Fibroblast of pulmonary artery (primary cell): ENCODE measurements around the gene RTL10.

Experiments used
- DNase-seq: peaks from one replicate; pipeline ENCODE4 v3.0.0-alpha.2; 2010; ENCODE audit warnings: low read depth
- H3K4me3 ChIP-seq: replicated peaks from 2 replicates; pipeline ENCODE4 v1.5.1; 2011; ENCODE audit warnings: low read depth, mild to moderate bottlenecking, control low read depth, low read length, moderate library complexity
- TF ChIP-seq, protein P1 (sequence below): IDR thresholded peaks from 2 replicates; pipeline ENCODE4 v1.5.1; 2011; ENCODE audit warnings: mild to moderate bottlenecking, control low read depth, low read length, inconsistent platforms; ENCODE audit errors: missing control alignments

Gene RTL10

DNA sequence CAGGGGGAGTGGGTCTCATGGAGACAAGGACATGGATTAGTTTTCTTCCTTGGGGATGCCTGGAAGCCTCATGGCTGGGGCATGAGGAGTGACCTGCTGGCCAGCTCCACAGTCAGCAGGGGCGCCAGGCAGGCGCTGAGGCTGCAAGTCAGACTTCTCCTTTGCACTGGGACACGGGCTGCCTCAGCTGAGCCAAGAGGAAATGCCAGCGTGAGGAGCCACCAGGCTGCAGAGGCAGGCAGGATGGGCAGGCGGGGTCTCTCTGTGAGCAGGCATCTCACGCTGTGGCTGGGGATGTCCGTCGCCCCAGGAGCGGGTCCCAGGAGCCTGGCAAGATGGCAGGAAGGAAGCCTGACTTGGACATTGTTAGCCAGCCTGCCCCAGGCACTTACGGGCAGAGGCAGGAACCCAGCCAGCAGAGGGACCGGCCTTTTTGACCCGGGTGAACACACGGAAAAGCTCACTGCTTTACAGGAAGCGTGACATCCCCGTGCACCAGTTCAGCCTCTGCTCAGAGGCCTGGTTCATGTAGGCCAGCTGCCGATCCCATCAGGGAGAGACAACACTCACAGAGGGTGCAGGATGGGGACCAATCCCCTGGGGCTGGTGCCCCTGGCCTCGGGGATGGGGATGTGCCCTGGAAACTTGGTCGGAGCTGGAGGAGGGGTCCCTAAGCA lies 10.2 kb downstream of the RTL10 start:
- DNase-seq: peak; percentile 47
- no peak overlapping the region for H3K4me3 ChIP-seq
- TF ChIP-seq, protein P1, sequence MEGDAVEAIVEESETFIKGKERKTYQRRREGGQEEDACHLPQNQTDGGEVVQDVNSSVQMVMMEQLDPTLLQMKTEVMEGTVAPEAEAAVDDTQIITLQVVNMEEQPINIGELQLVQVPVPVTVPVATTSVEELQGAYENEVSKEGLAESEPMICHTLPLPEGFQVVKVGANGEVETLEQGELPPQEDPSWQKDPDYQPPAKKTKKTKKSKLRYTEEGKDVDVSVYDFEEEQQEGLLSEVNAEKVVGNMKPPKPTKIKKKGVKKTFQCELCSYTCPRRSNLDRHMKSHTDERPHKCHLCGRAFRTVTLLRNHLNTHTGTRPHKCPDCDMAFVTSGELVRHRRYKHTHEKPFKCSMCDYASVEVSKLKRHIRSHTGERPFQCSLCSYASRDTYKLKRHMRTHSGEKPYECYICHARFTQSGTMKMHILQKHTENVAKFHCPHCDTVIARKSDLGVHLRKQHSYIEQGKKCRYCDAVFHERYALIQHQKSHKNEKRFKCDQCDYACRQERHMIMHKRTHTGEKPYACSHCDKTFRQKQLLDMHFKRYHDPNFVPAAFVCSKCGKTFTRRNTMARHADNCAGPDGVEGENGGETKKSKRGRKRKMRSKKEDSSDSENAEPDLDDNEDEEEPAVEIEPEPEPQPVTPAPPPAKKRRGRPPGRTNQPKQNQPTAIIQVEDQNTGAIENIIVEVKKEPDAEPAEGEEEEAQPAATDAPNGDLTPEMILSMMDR: no peak

DNA sequence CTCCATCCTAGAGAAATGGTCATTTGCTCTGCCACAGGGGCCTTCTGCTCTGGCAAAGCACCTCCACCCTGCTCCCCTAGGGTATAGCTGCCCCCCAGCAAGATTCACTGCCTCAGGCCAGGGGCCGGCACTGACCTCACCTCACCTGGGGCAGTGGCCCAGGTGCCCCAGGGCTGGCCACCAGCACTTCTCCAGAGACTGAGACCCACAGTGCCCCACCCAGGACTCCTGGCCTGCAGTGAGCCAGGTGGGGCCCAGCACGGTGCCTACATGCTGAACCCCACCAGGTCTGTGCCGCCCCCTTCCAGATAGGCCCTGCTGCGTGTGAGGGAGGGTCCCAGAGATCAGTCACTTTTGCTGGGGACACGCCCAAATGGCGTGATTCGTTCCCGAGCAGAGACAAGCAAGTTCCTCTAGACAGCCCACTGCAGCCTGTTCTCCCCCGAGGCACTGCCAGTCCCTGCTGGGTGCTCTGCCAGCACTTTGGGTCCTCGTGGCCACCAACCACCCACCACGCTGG lies 10.8 kb downstream of the RTL10 start:
- no peak overlapping the region for H3K4me3 ChIP-seq
- TF ChIP-seq, protein P1: no peak
- DNase-seq: no peak

DNA sequence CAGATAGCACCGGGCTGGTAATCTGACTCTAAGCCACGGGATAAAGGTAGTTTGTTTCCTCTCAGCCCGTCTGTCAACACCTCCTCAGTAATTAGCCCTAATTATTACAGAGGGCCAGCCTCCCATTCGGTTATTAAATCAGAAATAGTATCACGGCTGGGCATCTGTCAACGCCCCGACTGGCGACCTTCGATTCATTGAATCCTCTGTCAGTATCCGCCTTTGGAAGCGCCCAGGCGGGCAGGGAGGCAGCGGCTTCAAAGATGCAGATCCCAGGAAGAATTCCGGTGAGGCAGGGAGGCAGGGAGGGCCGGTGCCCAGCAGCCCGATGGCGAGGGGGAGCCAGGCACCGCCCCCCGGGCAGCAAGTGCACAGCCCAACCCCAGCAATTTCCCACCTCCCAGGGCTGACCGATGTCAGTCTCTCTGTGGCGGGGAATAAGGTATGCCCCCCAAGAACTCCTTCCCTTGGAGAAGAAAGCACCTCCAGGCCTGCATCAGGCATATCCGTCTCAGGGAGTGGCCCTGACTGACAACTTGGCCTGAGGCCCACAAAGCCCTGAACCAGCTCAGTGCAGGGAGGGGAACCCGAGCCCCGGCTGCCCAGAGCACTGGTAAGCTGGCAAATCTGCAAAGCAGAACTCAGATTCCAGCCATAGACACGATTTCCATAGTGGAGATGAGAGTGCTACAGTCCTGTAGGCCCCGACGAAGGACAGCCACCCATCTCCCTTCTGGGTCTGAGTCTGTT lies 11.4 kb downstream of the RTL10 start:
- no peak for DNase-seq
- TF ChIP-seq, protein P1: no peak
- no peak overlapping the region for H3K4me3 ChIP-seq

DNA sequence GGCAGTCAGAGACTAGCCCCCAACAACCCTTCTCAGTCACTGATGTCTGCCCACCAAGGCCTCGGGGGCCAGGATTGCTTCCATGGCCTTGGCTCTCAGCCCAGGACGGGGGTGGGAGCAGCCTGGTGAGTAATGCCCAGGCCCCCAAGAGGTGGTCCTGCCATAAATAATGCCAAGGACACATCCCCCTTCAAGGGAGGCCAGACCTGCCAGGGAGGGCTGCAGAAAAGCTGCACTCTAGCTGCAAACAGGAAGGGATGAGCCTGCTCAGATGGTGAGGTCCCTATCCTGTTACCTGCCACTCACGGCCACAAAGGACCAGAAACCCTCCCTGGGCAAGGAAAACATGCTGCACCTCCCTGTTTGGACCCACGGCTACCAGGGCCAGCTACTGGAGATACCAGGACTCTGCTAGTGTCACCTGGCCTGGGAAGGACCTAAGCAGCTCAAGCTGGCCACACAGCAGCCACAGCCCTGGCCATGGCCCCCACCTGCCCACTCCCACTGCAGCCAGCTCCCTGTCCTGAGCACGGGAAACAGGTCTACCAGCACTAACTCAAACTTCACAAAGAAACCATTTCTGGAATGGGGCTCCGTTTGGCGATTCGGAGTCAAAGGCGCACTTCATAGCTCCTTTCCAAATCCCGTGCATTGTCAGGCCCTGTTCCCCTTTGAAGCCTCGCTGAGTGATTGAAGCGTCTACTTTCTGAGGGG lies 12.1 kb downstream of the RTL10 start:
- TF ChIP-seq, protein P1: no peak
- no peak overlapping the region for H3K4me3 ChIP-seq
- no peak for DNase-seq

DNA sequence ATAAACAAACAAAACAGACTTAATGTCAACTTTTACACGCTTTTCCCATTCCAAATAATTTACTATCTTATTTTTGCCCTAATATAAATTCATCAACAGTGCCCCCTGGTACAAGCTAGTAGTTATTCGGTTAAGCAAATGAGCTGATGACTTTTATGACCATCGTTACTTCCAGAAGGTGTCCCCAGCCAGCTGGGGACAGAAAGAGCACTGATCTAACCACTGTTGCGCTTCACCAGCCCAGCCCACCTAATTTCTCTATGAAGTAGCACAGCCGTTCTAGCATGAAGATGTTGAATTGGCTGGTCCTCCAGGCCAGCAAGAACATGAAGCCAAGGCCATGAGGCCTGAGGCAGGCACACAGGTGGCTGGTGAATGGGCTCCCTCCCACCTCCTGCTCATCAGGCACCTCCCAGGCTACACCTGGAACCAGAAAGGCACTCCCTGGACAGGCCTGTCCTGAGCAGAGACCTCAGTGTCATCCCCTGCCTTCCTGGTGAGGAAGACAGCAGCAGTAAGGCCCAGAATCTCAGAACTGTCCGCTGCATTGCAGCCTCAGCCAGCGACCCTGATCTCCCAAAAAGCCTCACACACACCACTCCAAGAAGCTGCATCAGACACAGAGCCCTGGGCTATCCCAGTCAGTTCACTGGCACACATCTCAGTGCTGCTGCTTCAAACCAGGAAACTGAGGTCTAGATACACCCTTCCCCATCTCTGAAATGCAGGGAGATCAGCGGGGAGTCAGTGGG lies 12.9 kb downstream of the RTL10 start:
- no peak overlapping the region for H3K4me3 ChIP-seq
- DNase-seq: no peak
- TF ChIP-seq, protein P1: no peak

DNA sequence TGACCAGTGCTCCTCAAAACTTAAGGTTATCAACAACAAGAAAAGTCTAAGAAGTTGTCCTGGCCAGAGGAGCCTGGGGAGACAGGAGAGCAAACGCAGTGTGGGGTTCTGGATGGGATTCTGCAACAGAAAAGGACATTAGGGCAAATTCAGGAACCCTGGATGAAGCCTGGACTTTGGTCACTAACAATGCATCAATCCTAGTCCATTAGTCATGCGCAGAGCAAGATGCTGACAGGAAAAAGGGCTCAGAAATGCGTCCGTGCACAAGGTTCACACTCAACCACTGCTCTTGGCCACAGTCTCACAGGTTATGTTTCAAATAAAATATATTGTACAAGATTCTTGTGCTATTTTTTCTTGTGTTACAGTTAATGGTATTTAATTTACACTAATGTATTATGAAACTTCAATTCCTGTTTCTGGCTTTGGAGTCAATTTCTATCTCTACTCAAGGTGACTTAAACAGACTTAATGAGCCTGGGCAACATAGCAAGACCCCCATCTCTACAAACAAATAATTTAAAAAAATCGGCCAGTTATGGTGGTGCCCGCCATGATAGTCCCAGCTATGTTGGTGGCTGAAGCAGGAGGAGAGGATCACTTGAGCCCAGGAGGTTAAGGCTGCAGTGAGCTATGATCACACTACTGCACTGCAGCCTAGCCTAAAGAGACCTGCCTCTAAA lies 13.6 kb downstream of the RTL10 start:
- no peak for DNase-seq
- TF ChIP-seq, protein P1: no peak

More for the DNA sequence above, 13.6 kb downstream of the RTL10 start:
- H3K4me3 ChIP-seq: no peak overlapping the region
